ENCODE results near the gene TP53BP2. TPM values are rescaled to one million over a fixed set of nuclear protein-coding genes. Genes with fewer than 3 reads are reported as not detected.

Gene TP53BP2
- total RNA-seq, 1 experiment from 2014 or later, result 32.0 TPM

GRCh38 chr1:223878598-223879325, 33.0 kb upstream of the TP53BP2 start:
- H3K27me3 ChIP-seq (ENCODE audit: low read length), result no peaks in the 10 kb centered on the region
- intact Hi-C loops (cut with micrococcal nuclease), result no loop called here
- H3K27ac ChIP-seq (ENCODE audit: low read length), result no peak overlapping the region
- H3F3A ChIP-seq (ENCODE audit: low read length, unreplicated experiment), result no peaks in the 10 kb centered on the region
- H3K36me3 ChIP-seq (ENCODE audit: low read depth, low read length), result no peaks in the 10 kb centered on the region
- no peaks in the 10 kb centered on the region for H3K4me1 ChIP-seq (ENCODE audit: insufficient read depth, low read length)
- no peaks in the 10 kb centered on the region for H3K9me3 ChIP-seq (ENCODE audit: low read length)
- H2AFZ ChIP-seq (ENCODE audit: low read length), result no peak overlapping the region
- H4K20me1 ChIP-seq (ENCODE audit: low read length), result no peaks in the 10 kb centered on the region
- H3K4me2 ChIP-seq (ENCODE audit: low read length), result no peak overlapping the region
- POLR2A ChIA-PET (ENCODE audit: unreplicated experiment), result no interaction called here
- no peaks in the 10 kb centered on the region for H3K79me2 ChIP-seq (ENCODE audit: low read length)
- H3K9me2 ChIP-seq (replicated peaks; ENCODE audit: low read length), result no peaks in the 10 kb centered on the region
- no peak overlapping the region for H3K9ac ChIP-seq (ENCODE audit: low read length)
- ATAC-seq (no peak), DNase-seq (no peak)
- TF ChIP-seq CTCF (conservative IDR thresholded peaks at IDR 0.05; ENCODE audit: low read depth, low read length) (no peak), EZH2 (IDR thresholded peaks at IDR 0.05; ENCODE audit: low read length, unreplicated experiment) (no peak), EZH2phosphoT487 (IDR thresholded peaks at IDR 0.05; ENCODE audit: borderline replicate concordance, low read length) (no peak)
- H3K4me3 ChIP-seq (ENCODE audit: low read length), result no peak overlapping the region
- BruUV-seq (replicated peaks), result no TSS peak
- CTCF ChIA-PET, result no interaction called here

- H3F3A ChIP-seq (ENCODE audit: low read length, unreplicated experiment), result peaks cover 3% of the 10 kb centered on the region
- peaks cover 9% of the 10 kb centered on the region for H3K4me1 ChIP-seq (ENCODE audit: insufficient read depth, low read length)
- H2AFZ ChIP-seq (ENCODE audit: low read length), result no peak overlapping the region
- no peak overlapping the region for H3K4me3 ChIP-seq (ENCODE audit: low read length)
- BruUV-seq (replicated peaks), result no TSS peak
- H3K9me3 ChIP-seq (ENCODE audit: low read length), result no peaks in the 10 kb centered on the region
- ATAC-seq, result no peak
- H3K9ac ChIP-seq (ENCODE audit: low read length), result no peak overlapping the region
- H4K20me1 ChIP-seq (ENCODE audit: low read length), result no peaks in the 10 kb centered on the region
- no peaks in the 10 kb centered on the region for H3K36me3 ChIP-seq (ENCODE audit: low read depth, low read length)
- intact Hi-C loops (cut with micrococcal nuclease), result no loop called here
- ChIA-PET POLR2A (ENCODE audit: unreplicated experiment) (no interaction called here), CTCF (no interaction called here)
- DNase-seq, result no peak
- H3K27me3 ChIP-seq (ENCODE audit: low read length), result no peaks in the 10 kb centered on the region
- no peaks in the 10 kb centered on the region for H3K9me2 ChIP-seq (replicated peaks; ENCODE audit: low read length)
- H3K79me2 ChIP-seq (ENCODE audit: low read length), result no peaks in the 10 kb centered on the region
- no peak overlapping the region for H3K27ac ChIP-seq (ENCODE audit: low read length)
- H3K4me2 ChIP-seq (ENCODE audit: low read length), result no peak overlapping the region
- no peak for TF ChIP-seq CTCF (conservative IDR thresholded peaks at IDR 0.05; ENCODE audit: low read depth, low read length)
- TF ChIP-seq EZH2phosphoT487 (IDR thresholded peaks at IDR 0.05; ENCODE audit: borderline replicate concordance, low read length), result no peak
- no peak for TF ChIP-seq EZH2 (IDR thresholded peaks at IDR 0.05; ENCODE audit: low read length, unreplicated experiment)
Measured at GRCh38 chr1:223877804-223878203, 32.1 kb upstream of the TP53BP2 start.

GRCh38 chr1:223876590-223876989, 30.8 kb upstream of the TP53BP2 start:
- ChIA-PET CTCF (no interaction called here), POLR2A (ENCODE audit: unreplicated experiment) (interaction anchor here (0.6 kb wide), 1 partner anchor 9 kb away, joined by 3 read pairs; no protein-coding TSS in a partner anchor)
- Histone ChIP-seq H4K20me1 (ENCODE audit: low read length) (no peaks in the 10 kb centered on the region), H3K4me2 (ENCODE audit: low read length) (no peak overlapping the region), H3K79me2 (ENCODE audit: low read length) (no peaks in the 10 kb centered on the region), H3K27ac (ENCODE audit: low read length) (no peak overlapping the region), H2AFZ (ENCODE audit: low read length) (no peak overlapping the region), H3K9ac (ENCODE audit: low read length) (no peak overlapping the region), H3K36me3 (ENCODE audit: low read depth, low read length) (no peaks in the 10 kb centered on the region), H3K9me2 (replicated peaks; ENCODE audit: low read length) (no peaks in the 10 kb centered on the region), H3F3A (ENCODE audit: low read length, unreplicated experiment) (peaks cover 3% of the 10 kb centered on the region), H3K4me1 (ENCODE audit: insufficient read depth, low read length) (peaks cover 15% of the 10 kb centered on the region), H3K4me3 (ENCODE audit: low read length) (no peak overlapping the region), H3K9me3 (ENCODE audit: low read length) (no peaks in the 10 kb centered on the region), H3K27me3 (ENCODE audit: low read length) (no peaks in the 10 kb centered on the region)
- BruUV-seq (replicated peaks), result no TSS peak
- ATAC-seq (no peak), DNase-seq (no peak)
- TF ChIP-seq EZH2phosphoT487 (IDR thresholded peaks at IDR 0.05; ENCODE audit: borderline replicate concordance, low read length) (no peak), EZH2 (IDR thresholded peaks at IDR 0.05; ENCODE audit: low read length, unreplicated experiment) (no peak), CTCF (conservative IDR thresholded peaks at IDR 0.05; ENCODE audit: low read depth, low read length) (no peak)
- intact Hi-C loops (cut with micrococcal nuclease), result no loop called here

Measured in PC-3 (cell line).